GM21423 (cell line): ENCODE measurements around the gene MARK3.
A peak's percentile ranks its signal among the peaks of the same experiment; 100 is the strongest.

ENCODE experiments used
- ATAC-seq: cut with Tn5 transposase; IDR thresholded peaks from one replicate; pipeline ENCODE4 v1.9.1; 2021; ENCODE audit warnings: mild to moderate bottlenecking, moderate library complexity; ENCODE audit not compliant: unreplicated experiment

Gene MARK3

DNA sequence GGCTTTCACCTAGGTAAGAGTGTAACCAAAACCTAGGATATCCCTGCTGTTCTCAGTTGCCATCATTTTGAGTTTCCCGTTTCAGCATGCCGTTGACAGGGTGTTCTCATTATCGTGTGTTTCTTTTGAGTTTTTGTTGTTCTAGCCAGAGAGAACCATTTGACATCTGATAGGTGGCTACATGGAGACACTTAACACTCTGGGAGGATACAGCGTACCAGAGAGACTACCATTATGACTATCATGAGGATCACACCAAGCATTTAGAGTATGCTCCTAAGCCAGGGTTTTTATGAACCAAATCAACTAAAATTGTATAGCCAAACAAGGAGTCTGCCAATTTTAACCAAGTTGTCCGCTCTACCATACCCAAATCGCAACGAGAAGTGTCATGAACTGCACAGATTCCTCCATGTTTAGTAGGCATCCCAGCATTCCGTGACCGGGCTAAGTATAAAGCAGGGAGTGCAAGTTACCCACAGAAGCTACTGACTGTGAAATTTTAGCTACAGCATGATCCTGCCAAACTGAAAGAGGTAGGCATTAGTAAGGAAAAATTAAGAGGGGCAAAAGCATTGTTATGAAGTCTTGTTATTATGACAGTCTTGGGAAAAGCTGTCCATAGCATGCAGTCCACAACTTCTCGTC lies 48.8 kb downstream of the MARK3 start:
- ATAC-seq, result no peak

DNA sequence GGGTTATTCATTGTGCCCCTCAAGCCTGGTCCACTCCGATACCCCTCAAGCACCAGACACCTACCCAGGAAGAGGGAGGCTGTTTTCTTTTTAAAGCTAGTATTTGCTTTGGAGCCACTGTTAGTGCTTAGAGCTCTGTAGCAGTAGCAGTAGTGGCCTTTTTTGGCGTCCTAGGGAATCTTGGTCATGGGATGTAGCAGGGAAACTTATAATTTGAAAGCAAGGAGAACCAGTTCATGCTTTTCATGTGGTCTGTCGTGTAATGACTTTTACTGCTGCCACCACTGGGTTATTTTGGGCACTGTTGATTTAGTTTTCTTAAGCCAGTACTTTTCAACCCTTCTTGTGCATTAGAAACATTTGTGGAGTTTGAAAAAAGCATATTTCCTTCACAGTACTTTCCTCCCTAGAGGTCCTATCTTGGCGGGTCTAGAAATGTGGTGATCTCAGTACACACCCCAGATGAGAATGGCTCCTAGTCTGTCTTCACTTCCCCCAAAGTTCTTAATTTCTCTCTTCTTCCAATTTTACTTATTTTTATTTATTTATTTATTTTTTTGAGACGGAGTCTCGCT lies 49.7 kb downstream of the MARK3 start:
- no peak for ATAC-seq

DNA sequence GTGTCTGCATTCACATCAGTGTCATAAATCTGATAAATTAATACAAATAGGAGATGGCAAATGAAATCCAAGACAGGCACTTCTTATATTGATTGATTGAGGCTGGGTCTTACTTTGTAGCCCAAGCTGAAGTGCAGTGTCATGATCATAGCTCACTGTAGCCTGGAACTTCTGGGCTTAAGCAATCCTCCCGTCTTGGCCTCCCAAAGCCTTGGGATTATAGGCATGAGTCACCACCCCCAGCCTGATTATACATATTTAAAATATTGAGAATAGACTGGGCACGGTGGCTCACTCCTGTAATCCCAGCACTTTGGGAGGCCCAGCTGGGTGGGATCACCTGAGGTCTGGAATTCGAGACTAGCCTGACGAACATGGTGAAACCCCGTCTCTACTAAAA lies 51.3 kb downstream of the MARK3 start:
- no peak for ATAC-seq

DNA sequence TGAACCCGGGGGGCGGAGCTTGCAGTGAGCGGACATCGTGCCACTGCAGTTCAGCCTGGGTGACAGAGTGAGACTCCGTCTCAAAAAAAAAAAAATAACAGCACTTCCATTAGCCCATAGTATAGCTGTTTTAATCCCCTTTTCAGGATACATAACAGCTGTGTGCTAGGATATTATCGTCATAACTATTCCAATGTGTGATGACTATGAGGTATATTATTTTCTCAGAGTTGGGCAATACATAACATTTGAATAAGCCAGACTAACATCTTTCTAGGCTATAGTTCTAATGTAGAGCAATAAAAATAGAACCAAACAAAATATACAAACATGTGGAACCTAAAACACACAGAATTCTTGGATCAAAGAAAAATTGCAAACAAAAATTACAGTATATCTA lies 57.1 kb downstream of the MARK3 start:
- ATAC-seq, result no peak

DNA sequence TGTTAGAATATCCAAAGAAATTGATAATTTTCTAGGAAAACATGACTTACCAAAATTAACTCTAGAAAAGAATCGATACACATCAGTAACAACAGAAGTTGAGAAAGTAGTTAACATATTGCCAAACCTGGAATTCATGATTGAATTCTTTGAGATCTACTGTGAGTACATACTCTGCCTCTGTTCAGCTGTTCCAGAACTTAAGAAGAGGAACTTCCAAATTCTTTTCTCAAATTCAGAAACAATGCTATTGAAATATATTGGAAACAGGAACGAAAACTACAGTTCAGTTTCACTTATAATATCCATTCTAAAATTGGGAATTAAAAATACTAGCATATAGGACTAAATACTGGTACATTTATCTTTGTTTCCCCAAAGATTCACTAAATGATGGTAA lies 57.9 kb downstream of the MARK3 start:
- no peak for ATAC-seq

GRCh38 chr14:103444837-103445524 lies 59.8 kb downstream of the MARK3 start:
- ATAC-seq, result no peak

DNA sequence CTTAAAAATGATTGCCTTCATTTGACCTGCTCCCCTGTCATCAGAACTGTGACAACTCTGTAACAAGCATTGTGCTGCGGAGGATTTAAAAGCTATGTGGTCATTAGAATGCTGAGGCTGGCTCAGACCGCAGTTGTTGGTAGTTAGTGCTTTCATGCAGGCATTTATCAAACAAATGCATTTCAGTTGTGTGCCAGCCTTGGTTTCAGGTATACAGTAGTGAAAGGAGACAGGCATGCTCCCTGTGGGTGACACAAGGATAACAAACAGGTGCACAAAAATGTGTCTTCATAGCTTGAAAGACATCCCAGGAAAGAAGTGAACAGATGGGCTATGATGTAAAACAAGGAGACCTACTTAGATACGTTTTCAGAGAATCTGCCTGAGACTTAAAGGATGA lies 60.6 kb downstream of the MARK3 start:
- ATAC-seq, result no peak

DNA sequence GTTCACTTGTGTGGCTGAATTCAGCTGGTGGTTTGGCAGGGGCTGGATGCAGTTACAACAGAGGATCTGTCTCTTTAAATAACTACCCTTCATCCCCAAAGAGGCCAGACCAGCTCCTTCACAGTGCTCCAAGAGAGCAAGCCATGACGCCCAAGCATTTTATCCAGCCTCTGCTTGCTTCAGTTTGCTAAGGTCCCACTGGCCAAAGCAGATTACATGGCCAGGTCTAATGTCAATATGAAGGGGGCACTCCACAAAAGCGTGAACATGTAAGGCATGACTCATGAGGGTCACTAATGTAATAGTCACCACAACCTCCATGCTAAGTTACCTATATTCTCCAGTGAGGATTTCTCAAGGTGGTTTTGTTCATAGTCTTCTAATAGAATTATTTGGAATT lies 62.9 kb downstream of the MARK3 start:
- no peak for ATAC-seq

DNA sequence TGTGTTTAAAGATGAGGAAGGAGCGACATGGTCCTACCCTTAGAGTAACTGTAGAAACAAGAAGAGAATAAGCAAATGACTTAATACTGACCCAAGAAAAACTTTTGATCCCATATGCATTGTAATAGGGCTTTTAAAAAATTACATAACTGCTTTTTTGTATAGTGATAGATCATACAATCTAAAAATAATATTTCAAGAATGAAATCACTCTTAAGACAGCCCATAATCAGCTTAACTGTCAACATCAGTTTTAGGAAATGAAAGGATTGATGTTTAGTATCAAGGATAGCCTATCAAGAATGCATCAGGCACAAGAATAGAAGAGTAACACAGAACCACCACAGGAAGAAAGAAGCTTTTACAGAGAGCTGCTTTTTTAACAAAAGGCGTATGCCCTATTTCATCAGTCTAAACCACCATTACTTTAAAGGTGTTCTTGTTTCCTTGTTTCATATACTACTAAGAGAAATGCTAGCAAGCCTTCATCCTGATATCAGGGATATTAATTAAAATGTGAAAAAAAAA lies 64.5 kb downstream of the MARK3 start:
- ATAC-seq, result no peak

DNA sequence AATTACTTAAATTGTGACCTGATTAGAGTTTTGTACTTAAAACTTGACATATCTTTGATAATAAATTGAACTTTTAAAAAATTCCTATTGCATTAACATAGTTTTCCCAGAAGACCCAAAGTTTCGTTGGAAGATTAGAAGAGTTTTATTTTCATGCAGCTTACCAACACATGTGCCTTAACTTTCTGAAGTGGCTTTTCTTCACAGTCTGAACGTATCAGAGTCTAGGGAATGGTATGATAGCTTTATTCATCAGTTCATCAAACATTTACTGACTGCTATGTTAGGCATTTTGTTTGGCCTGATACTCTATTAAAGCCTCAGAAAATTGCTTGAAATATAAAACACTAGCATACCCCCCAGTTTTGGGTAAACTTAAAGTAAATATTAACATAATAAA lies 65.2 kb downstream of the MARK3 start:
- ATAC-seq, result no peak

- no peak for ATAC-seq
Observed at GRCh38 chr14:103451401-103451800, 66.2 kb downstream of the MARK3 start.

GRCh38 chr14:103453791-103454190 lies 68.6 kb downstream of the MARK3 start:
- no peak for ATAC-seq

DNA sequence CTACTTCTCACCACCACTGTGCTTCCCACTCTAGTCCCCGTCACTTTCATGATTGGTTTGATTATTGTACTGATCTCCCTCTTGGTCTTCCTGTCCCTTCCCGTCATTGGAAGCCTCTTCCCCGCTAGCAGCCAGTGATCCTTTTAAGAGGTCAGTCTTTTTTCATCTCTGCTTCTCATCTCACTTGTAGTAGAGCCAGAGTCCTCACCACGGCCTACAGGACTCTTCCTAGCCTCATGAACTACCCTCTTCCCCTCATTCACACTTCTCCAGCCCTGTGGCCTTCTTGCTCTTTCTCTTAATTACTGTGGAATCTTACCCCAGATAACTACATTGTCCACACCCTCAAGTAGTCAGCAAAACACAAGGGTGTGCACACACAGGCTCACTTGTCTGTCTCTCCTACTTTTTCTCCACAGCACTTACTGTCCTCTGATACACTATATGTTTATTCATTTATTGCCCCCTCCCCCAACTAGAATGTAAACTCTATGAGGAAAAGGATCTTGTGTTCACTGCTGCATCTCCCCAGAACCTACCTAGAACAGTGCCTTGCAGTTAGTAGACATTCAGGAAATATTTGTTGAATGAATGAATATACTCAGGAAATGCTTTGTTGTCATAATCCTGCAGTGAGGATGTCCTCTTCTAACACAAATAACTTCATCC lies 71.1 kb downstream of the MARK3 start:
- no peak for ATAC-seq

GRCh38 chr14:103460415-103460814 lies 75.2 kb downstream of the MARK3 start:
- no peak for ATAC-seq

DNA sequence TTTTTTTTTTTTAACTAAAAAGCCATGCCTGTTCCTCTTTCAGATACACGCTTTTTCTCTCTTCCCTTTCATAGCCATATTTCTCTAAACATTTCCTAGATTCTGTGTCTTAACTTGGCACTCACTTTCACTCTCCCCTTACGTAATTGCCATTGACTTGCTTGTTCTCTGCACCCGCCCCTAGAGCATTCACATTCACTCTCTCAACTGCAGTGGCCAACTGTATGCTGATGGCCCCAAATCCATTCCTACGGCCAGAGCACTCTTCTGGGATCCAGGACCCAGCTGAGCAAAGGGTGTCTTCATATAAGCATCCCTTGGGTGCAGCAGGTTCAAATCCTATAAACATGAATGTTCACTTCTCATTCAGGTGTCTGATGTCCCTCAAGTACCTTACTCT lies 77.9 kb downstream of the MARK3 start:
- ATAC-seq, result no peak

DNA sequence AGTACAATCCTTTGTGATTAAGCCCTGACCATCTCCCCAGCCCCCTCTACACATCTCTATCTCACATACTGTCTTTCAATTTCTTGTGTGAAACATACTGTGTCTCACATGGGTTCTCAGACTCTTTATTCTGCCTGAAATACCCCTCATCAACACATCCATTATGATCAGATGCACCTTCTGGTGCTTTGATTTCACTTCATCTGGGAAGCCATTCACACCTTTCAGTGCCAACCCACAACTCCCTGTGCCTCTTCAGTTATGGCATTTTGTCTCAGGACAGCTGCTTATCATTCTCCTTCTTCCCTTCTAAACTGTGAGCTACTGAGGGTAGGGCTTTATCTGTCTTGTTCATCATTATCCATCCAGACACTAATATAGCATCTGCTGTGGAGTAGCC lies 78.6 kb downstream of the MARK3 start:
- ATAC-seq, result no peak

GRCh38 chr14:103472939-103473338 lies 87.7 kb downstream of the MARK3 start:
- no peak for ATAC-seq

DNA sequence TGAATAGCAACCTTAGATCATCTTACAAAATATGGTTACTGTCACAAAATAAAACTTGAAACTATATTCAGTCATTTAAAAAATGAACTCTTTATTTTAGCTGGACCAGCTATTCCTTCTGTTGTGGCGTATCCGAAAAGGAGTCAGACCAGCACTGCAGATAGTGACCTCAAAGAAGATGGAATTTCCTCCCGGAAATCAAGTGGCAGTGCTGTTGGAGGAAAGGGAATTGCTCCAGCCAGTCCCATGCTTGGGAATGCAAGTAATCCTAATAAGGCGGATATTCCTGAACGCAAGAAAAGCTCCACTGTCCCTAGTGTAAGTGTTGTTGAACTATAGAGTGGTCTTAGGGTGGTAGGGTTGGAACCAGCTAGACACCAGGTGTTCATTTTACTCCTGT lies 89.7 kb downstream of the MARK3 start:
- no peak for ATAC-seq

DNA sequence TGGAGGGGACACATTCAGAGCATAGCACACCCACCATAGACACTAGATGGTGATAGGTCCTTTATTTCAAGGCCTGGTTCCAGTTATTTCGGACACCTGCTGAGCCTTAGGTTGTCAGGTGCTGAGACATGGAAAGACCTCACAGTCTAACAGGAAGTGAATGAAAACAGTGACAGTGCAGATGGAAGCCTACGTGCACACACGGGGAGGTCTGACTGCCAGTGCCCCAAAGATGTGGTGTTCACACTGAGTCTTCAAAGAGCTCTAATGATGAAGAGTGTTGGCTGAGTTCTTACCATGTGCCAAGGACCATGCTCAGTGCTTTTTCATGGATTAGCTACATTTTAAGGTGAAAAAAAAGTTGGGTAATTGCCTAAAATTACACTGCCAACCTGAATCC lies 90.8 kb downstream of the MARK3 start:
- no peak for ATAC-seq

GRCh38 chr14:103476631-103477030 lies 91.4 kb downstream of the MARK3 start:
- no peak for ATAC-seq

- ATAC-seq, result peak; percentile 83
Observed at GRCh38 chr14:103480595-103480994, 95.4 kb downstream of the MARK3 start.

- no peak for ATAC-seq
Observed at GRCh38 chr14:103483600-103483999, 98.4 kb downstream of the MARK3 start.
